SU-DHL-6 (cell line): Measurements from ENCODE around the gene BDH2.

Source experiments
- H2AFZ ChIP-seq: fragments of 200-600 bp; sonication (generic); 2 replicates; pipeline ENCODE4 v1.6.1; 2014; ENCODE audit warnings: low read depth, mild to moderate bottlenecking, moderate library complexity, mixed read lengths, antibody characterized with exemption, low read length; ENCODE audit not compliant: severe bottlenecking
- H3F3A ChIP-seq: fragments of 200-600 bp; shearing (Covaris generic); 2 replicates; pipeline ENCODE4 v1.6.0; 2016; ENCODE audit warnings: antibody characterized with exemption, mild to moderate bottlenecking; ENCODE audit not compliant: insufficient read depth
- H3K27ac ChIP-seq: fragments of 200-600 bp; sonication (generic); 2 replicates; pipeline ENCODE4 v1.5.1; 2016; ENCODE audit warnings: low read depth, mild to moderate bottlenecking, low read length, moderate library complexity, mixed read lengths
- H3K27me3 ChIP-seq: fragments of 200-600 bp; sonication (generic), shearing (Covaris generic); 2 replicates; pipeline ENCODE4 v1.6.0; 2014; ENCODE audit warnings: mild to moderate bottlenecking, low read length
- H3K36me3 ChIP-seq: fragments of 200-600 bp; sonication (generic); 2 replicates; pipeline ENCODE4 v1.6.1; 2014; ENCODE audit warnings: mild to moderate bottlenecking, low read length, mixed read lengths
- H3K4me2 ChIP-seq: fragments of 300-600, 200-600 bp; shearing (Covaris generic), sonication (generic); 2 replicates; pipeline ENCODE4 v1.6.0; 2014; ENCODE audit warnings: low read length, low read depth, mild to moderate bottlenecking; ENCODE audit not compliant: poor library complexity, severe bottlenecking
- H3K4me3 ChIP-seq: fragments of 200-600 bp; sonication (generic); 2 replicates; pipeline ENCODE4 v1.5.1; 2014; ENCODE audit warnings: antibody characterized with exemption, low read length, mild to moderate bottlenecking, mixed read lengths; ENCODE audit not compliant: insufficient read depth, poor library complexity, severe bottlenecking
- H3K79me2 ChIP-seq: fragments of 200-600 bp; sonication (generic); 2 replicates; pipeline ENCODE4 v1.6.1; 2014; ENCODE audit warnings: mild to moderate bottlenecking, low read length, moderate library complexity; ENCODE audit not compliant: insufficient read depth
- H3K9ac ChIP-seq: fragments of 200-600 bp; sonication (generic); 2 replicates; pipeline ENCODE4 v1.7.0; 2014; ENCODE audit warnings: mild to moderate bottlenecking, low read length
- H3K9me2 ChIP-seq: fragments of 200-600 bp; sonication (generic); replicated peaks from 2 replicates; pipeline ENCODE4 v1.6.1; 2014; ENCODE audit warnings: low read length; ENCODE audit not compliant: insufficient read depth
- H3K9me3 ChIP-seq: fragments of 200-600 bp; sonication (generic); 2 replicates; pipeline ENCODE4 v1.6.1; 2014; ENCODE audit warnings: low read length, mixed read lengths; ENCODE audit not compliant: insufficient read depth
- H4K20me1 ChIP-seq: fragments of 200-600 bp; sonication (generic); 2 replicates; pipeline ENCODE4 v1.6.1; 2014; ENCODE audit warnings: low read depth, mild to moderate bottlenecking, antibody characterized with exemption, low read length, moderate library complexity, mixed read lengths
- EZH2phosphoT487 ChIP-seq: fragments of 200-600 bp; sonication (generic), shearing (Covaris generic); conservative IDR thresholded peaks from 2 replicates; pipeline ENCODE4 v1.6.1; 2018; ENCODE audit warnings: mild to moderate bottlenecking, antibody characterized with exemption, low read length, moderate library complexity, mixed read lengths
- TF ChIP-seq, protein P1 (sequence below): fragments of 200-600 bp; sonication (generic); IDR thresholded peaks from one replicate; pipeline ENCODE4 v1.5.1; 2017; ENCODE audit warnings: antibody characterized with exemption, mild to moderate bottlenecking, low read length, moderate library complexity; ENCODE audit not compliant: insufficient read depth, poor library complexity, severe bottlenecking

BDH2 gene

DNA sequence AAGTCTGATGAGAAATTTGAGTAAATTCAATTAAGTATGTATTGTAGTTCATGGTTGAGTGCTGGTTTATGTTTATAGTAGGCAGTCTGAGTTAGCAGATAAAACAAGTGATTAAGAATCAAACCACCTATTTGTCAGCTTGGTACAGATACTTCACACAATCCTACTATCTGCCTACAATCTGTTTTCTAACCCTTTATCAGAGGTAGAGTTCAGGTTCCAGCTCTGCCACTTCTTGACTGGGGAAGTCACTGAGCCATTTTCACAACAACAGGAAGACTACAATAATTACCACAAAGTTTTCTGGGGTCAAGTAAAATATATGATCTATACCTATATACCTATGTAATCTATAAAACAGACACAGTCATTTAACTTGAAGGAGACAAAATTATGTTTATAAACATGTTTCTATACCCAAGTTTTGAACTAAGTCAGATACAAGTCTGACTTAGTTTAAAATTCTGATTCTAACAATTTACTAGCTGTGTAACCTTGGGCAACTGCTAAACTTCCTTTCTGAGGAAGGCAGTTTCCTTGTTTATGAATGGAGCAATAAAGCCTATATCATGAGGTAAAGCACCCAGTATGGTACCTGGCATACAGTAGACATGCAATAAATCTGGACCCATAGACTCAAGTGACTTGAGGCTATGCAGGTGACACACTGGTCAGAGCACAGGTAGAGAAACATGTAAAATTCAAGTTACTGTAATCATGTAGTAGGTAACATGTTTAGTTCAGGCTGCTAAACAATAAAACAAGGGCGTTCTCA, 37.2 kb upstream of the BDH2 start:
- Histone ChIP-seq H3K36me3 (peaks cover 17% of the 10 kb centered on the region; the same call in 1 of the 2 replicates), H3K27ac (no peak overlapping the region), H3K9me2 (no peaks in the 10 kb centered on the region), H3F3A (no peaks in the 10 kb centered on the region), H4K20me1 (no peaks in the 10 kb centered on the region), H3K4me3 (no peak overlapping the region), H3K4me2 (no peak overlapping the region), H3K27me3 (no peaks in the 10 kb centered on the region), H2AFZ (no peak overlapping the region), H3K9me3 (no peaks in the 10 kb centered on the region), H3K9ac (no peak overlapping the region), H3K79me2 (no peaks in the 10 kb centered on the region)
- no peak for TF ChIP-seq EZH2phosphoT487
- TF ChIP-seq, protein P1, sequence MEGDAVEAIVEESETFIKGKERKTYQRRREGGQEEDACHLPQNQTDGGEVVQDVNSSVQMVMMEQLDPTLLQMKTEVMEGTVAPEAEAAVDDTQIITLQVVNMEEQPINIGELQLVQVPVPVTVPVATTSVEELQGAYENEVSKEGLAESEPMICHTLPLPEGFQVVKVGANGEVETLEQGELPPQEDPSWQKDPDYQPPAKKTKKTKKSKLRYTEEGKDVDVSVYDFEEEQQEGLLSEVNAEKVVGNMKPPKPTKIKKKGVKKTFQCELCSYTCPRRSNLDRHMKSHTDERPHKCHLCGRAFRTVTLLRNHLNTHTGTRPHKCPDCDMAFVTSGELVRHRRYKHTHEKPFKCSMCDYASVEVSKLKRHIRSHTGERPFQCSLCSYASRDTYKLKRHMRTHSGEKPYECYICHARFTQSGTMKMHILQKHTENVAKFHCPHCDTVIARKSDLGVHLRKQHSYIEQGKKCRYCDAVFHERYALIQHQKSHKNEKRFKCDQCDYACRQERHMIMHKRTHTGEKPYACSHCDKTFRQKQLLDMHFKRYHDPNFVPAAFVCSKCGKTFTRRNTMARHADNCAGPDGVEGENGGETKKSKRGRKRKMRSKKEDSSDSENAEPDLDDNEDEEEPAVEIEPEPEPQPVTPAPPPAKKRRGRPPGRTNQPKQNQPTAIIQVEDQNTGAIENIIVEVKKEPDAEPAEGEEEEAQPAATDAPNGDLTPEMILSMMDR = no peak

- 0 out of 2 replicates have a peak, but pooled peaks cover 5% of the 10 kb centered on the region for H3K36me3 ChIP-seq
- no peaks in the 10 kb centered on the region for H3F3A ChIP-seq
- H3K27ac ChIP-seq = no peak overlapping the region
- no peaks in the 10 kb centered on the region for H3K79me2 ChIP-seq
- H3K4me2 ChIP-seq = no peak overlapping the region
- no peaks in the 10 kb centered on the region for H3K27me3 ChIP-seq
- no peak overlapping the region for H3K4me3 ChIP-seq
- H2AFZ ChIP-seq = no peak overlapping the region
- H3K9me2 ChIP-seq = no peaks in the 10 kb centered on the region
- H3K9me3 ChIP-seq = no peaks in the 10 kb centered on the region
- no peaks in the 10 kb centered on the region for H4K20me1 ChIP-seq
- no peak for TF ChIP-seq EZH2phosphoT487
- TF ChIP-seq, protein P1 = no peak
- H3K9ac ChIP-seq = no peak overlapping the region
These were observed 29.5 kb upstream of the BDH2 start for GRCh38 chr4:103129174-103129573.

- Histone ChIP-seq H3K4me3 (no peak overlapping the region), H2AFZ (no peak overlapping the region)
These were observed 26.5 kb upstream of the BDH2 start for GRCh38 chr4:103126126-103126525.

More at GRCh38 chr4:103126126-103126525, 26.5 kb upstream of the BDH2 start:
- Histone ChIP-seq H3K9ac (no peak overlapping the region), H3K4me2 (no peak overlapping the region), H4K20me1 (no peaks in the 10 kb centered on the region), H3K27me3 (no peaks in the 10 kb centered on the region), H3K27ac (no peak overlapping the region), H3F3A (no peaks in the 10 kb centered on the region), H3K9me3 (no peaks in the 10 kb centered on the region), H3K79me2 (no peaks in the 10 kb centered on the region), H3K36me3 (peaks cover 6% of the 10 kb centered on the region; the same call in 1 of the 2 replicates), H3K9me2 (no peaks in the 10 kb centered on the region)
- TF ChIP-seq, protein P1 = no peak
- TF ChIP-seq EZH2phosphoT487 = no peak
